NCI-H446 (cell line): ENCODE results near the gene UBE2F.
"Not testable (repeated sequence)": the region's sequence is repeated elsewhere in the genome, so short reads cannot be mapped to it uniquely, and the experiment has no call there.

Source experiments
- DNase-seq, 2 experiments: peaks; one replicate each; lab custom pipeline; 2025; lab: John Stamatoyannopoulos, UW

UBE2F gene

GRCh38 chr2:237979331-237979730, 12.5 kb downstream of the UBE2F start:
- DNase-seq, result no peak

- no peak for DNase-seq
Measured at GRCh38 chr2:237980087-237980486, 13.3 kb downstream of the UBE2F start.

DNA sequence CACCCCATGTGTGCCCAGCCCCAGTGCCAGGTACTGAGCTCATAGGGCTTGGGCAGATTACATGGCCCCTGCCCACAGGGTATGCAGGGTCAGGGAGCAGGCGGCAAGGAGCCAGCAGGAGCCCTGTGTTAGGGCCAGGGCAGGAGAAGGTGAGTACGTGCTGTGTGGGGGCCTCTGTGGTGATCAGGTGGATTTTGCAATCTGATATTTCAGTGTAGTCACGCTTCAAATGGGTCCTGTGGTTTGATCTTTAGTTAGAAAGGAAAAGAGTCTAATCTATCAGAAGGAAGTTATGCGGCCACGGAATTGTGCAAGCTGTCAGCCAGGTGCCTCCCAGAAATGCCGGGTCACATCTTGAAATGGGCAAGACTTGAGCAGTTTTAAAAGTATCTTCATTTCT, 13.9 kb downstream of the UBE2F start:
- DNase-seq, result no peak

DNA sequence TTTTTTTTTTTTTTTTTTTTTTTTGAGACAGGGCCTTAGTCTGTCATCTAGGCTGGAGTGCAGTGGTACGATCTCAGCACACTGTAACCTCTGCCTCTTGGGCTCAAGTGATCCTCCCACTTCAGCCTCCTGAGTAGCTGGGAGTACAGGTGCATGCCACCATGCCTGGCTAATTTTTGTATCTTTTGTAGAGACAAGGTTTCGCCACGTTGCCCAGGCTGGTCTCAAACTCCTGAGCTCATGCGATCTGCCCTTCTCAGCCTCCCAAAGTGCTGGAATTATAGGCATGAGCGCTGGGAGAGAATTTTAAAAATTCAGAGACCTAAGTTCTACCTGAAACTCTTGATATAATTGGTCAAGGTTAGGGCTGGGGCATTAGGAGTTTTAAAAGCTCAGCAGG, 14.8 kb downstream of the UBE2F start:
- not testable (repeated sequence) for DNase-seq

GRCh38 chr2:237982039-237982725, 15.4 kb downstream of the UBE2F start:
- DNase-seq, result no peak

GRCh38 chr2:237983922-237984321, 17.1 kb downstream of the UBE2F start:
- no peak for DNase-seq

- no peak for DNase-seq
Measured at GRCh38 chr2:237987268-237987667, 20.5 kb downstream of the UBE2F start.

- DNase-seq, result no peak
Measured at GRCh38 chr2:237993701-237994100, 26.9 kb downstream of the UBE2F start.

DNA sequence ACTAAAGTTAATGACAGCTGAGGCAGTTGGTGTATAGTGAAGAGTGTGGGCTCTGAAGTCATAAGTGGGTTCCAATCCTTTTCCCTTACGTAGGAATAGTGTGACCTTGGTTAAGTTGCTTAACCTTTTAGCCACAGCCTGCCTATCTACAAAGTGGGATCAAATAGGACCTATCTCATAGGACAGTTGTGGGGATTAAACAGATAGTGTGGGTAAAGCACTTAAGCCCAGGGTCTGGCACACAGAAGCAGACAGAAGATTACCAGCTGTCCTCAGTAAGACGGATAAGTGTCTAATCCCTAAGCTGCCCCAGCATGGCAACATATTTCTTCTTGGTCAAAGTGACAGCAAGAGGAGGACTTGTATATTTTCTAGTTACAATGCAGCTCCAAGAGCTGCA, 28.2 kb downstream of the UBE2F start:
- DNase-seq, result no peak

DNA sequence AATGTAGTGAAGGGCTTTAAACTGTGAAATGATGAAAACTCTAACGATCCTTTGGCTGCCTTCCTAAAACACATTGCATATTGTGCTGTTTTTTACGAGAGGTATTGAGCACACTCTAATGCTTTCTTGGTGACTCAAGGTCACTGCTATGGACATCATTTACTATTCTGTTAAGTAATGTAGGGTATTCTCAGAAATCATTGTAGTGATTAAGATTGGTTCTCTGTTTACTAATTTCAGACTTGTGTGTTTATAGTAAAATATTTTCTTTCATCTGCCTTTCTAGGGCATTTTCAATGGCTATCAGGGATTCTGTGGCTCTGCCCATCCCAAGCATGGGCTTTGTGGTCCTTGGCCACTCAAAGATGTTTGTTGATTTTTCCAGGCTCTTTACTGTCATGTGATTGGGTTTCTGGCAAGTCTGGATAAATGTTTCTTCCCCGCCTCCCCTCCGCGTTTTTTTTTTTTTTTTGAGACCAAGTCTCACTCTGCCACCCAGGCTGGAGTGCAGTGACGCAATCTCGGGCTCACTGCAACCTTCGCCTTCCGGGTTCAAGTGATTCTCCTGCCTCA, 29.3 kb downstream of the UBE2F start:
- no peak for DNase-seq

GRCh38 chr2:237997521-237997920, 30.7 kb downstream of the UBE2F start:
- no peak for DNase-seq

- DNase-seq, result no peak
Measured at GRCh38 chr2:237998530-237998929, 31.7 kb downstream of the UBE2F start.

DNA sequence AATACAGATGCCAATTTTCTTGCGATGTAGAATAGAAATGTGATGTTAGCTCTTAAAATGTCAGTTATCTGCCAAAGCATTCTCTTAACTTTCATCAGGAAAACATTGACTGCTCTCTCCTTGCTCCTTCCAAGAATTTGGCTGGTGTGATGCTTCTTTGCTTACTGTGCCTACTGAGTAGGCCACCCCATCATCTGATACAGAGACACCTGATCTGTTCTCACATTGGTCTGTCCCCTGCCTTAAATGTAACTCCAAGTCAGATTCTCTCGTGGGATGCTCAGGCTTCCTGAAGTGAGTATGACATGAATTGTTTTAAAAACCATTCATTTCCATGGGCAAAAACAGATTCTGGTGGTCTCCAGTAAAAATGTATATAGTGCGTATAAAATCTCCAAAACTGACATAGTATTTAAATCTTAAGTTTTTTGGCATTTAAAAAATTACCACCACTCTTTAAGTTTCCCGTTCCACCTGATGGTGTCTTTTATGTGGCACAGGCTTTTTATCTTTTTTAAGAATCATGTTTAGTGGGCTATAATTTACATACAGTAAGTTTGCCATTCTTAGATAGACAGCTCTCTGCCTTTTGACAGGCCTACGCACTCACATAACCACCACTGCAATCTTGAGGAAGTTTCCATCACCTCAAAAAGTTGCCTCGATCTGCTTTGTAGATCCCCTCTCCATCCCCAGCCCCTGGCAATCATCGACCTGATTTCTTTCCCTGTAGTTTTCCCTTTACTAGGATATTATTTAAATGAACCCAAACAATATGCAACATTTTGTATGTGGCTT, 36.6 kb downstream of the UBE2F start:
- no peak for DNase-seq

DNA sequence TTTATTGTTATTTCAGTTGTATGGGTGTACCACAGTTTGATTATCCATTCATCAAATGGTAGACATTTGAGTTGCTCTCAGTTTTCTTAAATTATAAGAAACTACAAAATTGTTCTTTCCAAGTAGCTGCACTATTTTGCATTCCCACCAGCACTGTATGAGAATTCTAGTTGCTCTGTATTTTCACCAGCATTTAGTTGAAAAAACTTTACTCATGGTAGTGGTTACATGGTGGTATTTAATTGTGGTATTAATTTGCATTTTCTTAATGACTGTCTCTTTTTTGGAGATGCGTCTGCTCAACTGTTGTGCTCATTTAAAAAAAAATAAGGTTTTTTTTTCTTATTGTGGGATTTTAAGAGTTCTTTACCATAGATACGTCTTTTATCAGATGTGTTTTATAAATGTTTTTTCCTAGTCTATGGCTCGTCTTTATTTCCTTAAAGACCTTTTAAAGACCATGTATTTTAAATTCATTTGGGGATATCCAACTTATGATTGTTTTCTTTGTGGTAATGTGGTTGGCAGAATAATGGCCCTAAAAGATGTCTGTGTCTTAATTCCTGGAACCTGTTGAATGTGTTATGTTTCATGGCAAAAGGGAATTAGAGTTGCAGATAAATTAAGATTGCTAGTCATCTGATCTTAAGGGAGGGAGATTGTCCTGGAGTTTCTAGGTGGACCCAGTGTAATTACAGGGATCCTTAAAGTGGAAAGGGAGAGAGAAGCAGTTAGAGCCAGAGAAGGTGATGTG, 37.4 kb downstream of the UBE2F start:
- no peak for DNase-seq

DNA sequence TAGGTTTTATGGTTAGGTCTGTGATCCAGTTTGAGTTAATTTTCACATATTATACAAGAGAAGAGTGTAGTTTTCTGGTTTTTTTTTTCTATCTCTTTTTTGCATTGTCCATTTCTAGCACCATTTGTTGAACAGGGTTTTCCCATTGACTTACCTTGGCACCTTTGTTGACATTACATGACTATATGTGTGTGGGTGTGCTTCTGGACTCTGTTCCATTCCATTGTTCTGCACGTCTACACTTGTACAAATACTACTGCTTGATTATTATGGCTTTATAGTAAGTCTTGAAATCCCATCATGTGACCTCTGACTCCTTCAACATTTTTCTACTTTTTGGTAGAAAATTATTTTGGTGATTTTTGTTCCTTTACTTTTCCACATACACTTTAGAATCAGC, 38.7 kb downstream of the UBE2F start:
- no peak for DNase-seq

- no peak for DNase-seq
Measured at GRCh38 chr2:238006510-238006909, 39.7 kb downstream of the UBE2F start.

GRCh38 chr2:238007924-238008323, 41.1 kb downstream of the UBE2F start:
- no peak for DNase-seq

- no peak for DNase-seq
Measured at GRCh38 chr2:238009563-238009962, 42.7 kb downstream of the UBE2F start.

DNA sequence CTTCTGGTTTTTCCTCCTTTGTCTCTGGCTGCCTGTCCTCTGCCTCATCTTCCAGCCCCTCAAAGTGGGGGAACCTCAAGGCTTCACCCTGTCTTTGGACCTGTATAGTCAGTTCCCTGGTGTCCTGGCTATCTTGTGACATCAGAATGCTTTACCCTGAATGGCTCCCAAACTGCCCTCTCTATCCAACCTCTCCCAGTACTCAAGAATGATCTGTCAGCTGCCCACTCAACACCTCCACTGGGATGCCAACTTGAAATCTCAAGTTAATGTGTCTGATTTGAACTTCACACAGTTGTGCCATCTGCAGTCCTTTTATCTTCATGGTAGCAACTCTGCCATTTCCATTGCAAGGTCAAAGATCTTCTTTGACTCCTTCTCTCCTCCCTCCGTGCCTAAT, 43.8 kb downstream of the UBE2F start:
- DNase-seq, result no peak

GRCh38 chr2:238013806-238014205, 47.0 kb downstream of the UBE2F start:
- no peak for DNase-seq

- no peak for DNase-seq
Measured at GRCh38 chr2:238015705-238016104, 48.9 kb downstream of the UBE2F start.

DNA sequence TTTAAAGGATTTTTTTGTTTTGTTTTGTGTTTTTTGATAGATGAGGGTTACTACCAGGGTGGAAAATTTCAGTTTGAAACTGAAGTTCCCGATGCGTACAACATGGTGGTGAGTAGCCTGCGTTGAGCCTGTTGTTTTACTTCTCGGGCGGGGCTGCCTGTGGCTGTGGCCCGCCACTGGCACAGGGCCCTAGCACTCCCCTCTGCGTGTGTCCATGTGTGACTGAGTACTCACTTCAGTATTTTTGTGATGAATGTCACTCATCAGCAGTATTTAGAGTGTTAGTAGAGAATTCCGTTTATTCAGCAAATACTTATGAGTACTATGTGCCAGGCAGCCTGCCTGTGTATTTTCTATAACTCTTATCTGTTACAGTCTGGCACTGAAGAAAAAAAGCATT, 49.7 kb downstream of the UBE2F start:
- DNase-seq, result no peak

DNA sequence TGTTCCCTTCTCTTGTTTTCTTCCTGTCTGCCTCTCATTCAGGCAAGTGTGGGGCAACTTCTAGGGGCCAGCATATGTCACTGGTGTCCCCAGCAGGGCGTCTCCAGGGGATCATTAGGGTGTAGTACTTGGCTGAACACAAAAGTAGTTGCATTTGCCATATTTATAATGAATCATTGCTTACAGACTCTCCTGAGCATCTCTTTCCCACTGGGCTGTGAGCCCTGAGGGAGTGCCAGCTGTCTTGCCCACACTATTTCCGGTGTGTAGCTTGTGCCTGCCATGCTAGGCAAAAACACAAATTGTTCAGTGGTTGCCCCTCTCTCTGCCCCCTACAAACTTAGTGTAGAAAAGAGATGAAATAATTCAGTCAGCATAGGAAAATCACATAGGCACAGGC, 53.1 kb downstream of the UBE2F start:
- peak in 1 of 2 experiments; percentile 43 for DNase-seq
